ENCODE measurements around the gene MGA.

MGA gene

GRCh38 chr15:41630616-41631217 is 29.5 kb upstream of the MGA start:
- H3K14ac ChIP-seq (ENCODE audit: low read length): no peak overlapping the region
- H3K27me3 ChIP-seq (ENCODE audit: control insufficient read depth in 3 of 3, insufficient read depth in 3 of 3, low read depth in 1 of 3, low read length in 3 of 3): no peaks in the 10 kb centered on the region
- H3K9me3 ChIP-seq (replicated peaks in 1 of 2; ENCODE audit: control insufficient read depth in 2 of 2, insufficient read depth in 1 of 2, low read depth in 1 of 2, low read length in 2 of 2): no peaks in the 10 kb centered on the region
- H3K18ac ChIP-seq (ENCODE audit: low read length): no peak overlapping the region
- H2BK15ac ChIP-seq (ENCODE audit: low read length): no peak overlapping the region
- H2AK5ac ChIP-seq (ENCODE audit: low read depth, low read length): no peak overlapping the region
- no peak overlapping the region for H3K23ac ChIP-seq (ENCODE audit: low read depth, low read length, poor library complexity)
- H3K36me3 ChIP-seq (replicated peaks in 1 of 2; ENCODE audit: control insufficient read depth in 2 of 2, insufficient read depth in 2 of 2, low read length in 2 of 2): no peaks in the 10 kb centered on the region
- no peak overlapping the region for H4K8ac ChIP-seq (ENCODE audit: low read depth, low read length)
- no peak overlapping the region for H4K91ac ChIP-seq (ENCODE audit: low read depth, low read length, poor library complexity)
- H2BK5ac ChIP-seq (ENCODE audit: low read length): no peak overlapping the region
- no peak overlapping the region for H3K4me3 ChIP-seq (ENCODE audit: low read length in 2 of 2)
- H3K4ac ChIP-seq (ENCODE audit: low read length): no peak overlapping the region
- no peak overlapping the region for H2BK120ac ChIP-seq (ENCODE audit: low read depth, low read length)
- H3K4me2 ChIP-seq (ENCODE audit: insufficient read depth, low read length, poor library complexity, severe bottlenecking): no peak overlapping the region
- H2BK12ac ChIP-seq (ENCODE audit: low read length): no peak overlapping the region
- DNase-seq (ENCODE audit: low spot score): no peak
- no peaks in the 10 kb centered on the region for H3K79me1 ChIP-seq (ENCODE audit: low read depth, low read length)
- no peak overlapping the region for H2AFZ ChIP-seq (ENCODE audit: low read length)
- peaks cover 0 to 9% of the 10 kb centered on the region in 2 donors for H3K4me1 ChIP-seq (ENCODE audit: control insufficient read depth in 2 of 2, insufficient read depth in 1 of 2, low read depth in 1 of 2, low read length in 2 of 2)
- no peak overlapping the region for H3K9ac ChIP-seq (ENCODE audit: low read depth, low read length, poor library complexity)
- H3K27ac ChIP-seq (replicated peaks; ENCODE audit: low read length): no peak overlapping the region
- WGBS, 2 donors (ENCODE audit: extremely low coverage in 2 of 2, insufficient read length in 2 of 2, insufficient replicate concordance in 1 of 2): no CpG with 5 or more reads among the region's 3 CpGs

- Histone ChIP-seq H3K4me2 (ENCODE audit: insufficient read depth, low read length, poor library complexity, severe bottlenecking) (no peak overlapping the region), H4K91ac (ENCODE audit: low read depth, low read length, poor library complexity) (no peak overlapping the region), H2AFZ (ENCODE audit: low read length) (no peak overlapping the region)
These were observed 28.2 kb upstream of the MGA start for GRCh38 chr15:41631880-41632470.

GRCh38 chr15:41633609-41634008 is 26.6 kb upstream of the MGA start:
- DNase-seq (ENCODE audit: low spot score): no peak
- no CpG with 5 or more reads among the region's 4 CpGs for WGBS, 2 donors (ENCODE audit: extremely low coverage in 2 of 2, insufficient read length in 2 of 2, insufficient replicate concordance in 1 of 2)
- no peak overlapping the region for H3K9ac ChIP-seq (ENCODE audit: low read depth, low read length, poor library complexity)

More at GRCh38 chr15:41631880-41632470, 28.2 kb upstream of the MGA start:
- Histone ChIP-seq H3K79me1 (ENCODE audit: low read depth, low read length) (no peaks in the 10 kb centered on the region), H2BK120ac (ENCODE audit: low read depth, low read length) (no peak overlapping the region), H4K8ac (ENCODE audit: low read depth, low read length) (no peak overlapping the region), H3K4ac (ENCODE audit: low read length) (no peak overlapping the region), H3K4me1 (ENCODE audit: control insufficient read depth in 2 of 2, insufficient read depth in 1 of 2, low read depth in 1 of 2, low read length in 2 of 2) (peaks cover 0 to 9% of the 10 kb centered on the region in 2 donors), H2BK5ac (ENCODE audit: low read length) (no peak overlapping the region), H3K14ac (ENCODE audit: low read length) (no peak overlapping the region), H3K9ac (ENCODE audit: low read depth, low read length, poor library complexity) (no peak overlapping the region), H2AK5ac (ENCODE audit: low read depth, low read length) (no peak overlapping the region), H3K9me3 (replicated peaks in 1 of 2; ENCODE audit: control insufficient read depth in 2 of 2, insufficient read depth in 1 of 2, low read depth in 1 of 2, low read length in 2 of 2) (no peaks in the 10 kb centered on the region), H2BK15ac (ENCODE audit: low read length) (no peak overlapping the region), H3K4me3 (ENCODE audit: low read length in 2 of 2) (no peak overlapping the region), H2BK12ac (ENCODE audit: low read length) (no peak overlapping the region), H3K27me3 (ENCODE audit: control insufficient read depth in 3 of 3, insufficient read depth in 3 of 3, low read depth in 1 of 3, low read length in 3 of 3) (no peaks in the 10 kb centered on the region), H3K23ac (ENCODE audit: low read depth, low read length, poor library complexity) (no peak overlapping the region), H3K36me3 (replicated peaks in 1 of 2; ENCODE audit: control insufficient read depth in 2 of 2, insufficient read depth in 2 of 2, low read length in 2 of 2) (no peaks in the 10 kb centered on the region), H3K18ac (ENCODE audit: low read length) (no peak overlapping the region), H3K27ac (replicated peaks; ENCODE audit: low read length) (no peak overlapping the region)
- DNase-seq (ENCODE audit: low spot score): no peak
- no CpG with 5 or more reads among the region's 3 CpGs for WGBS, 2 donors (ENCODE audit: extremely low coverage in 2 of 2, insufficient read length in 2 of 2, insufficient replicate concordance in 1 of 2)

GRCh38 chr15:41634072-41634626 is 26.1 kb upstream of the MGA start:
- no CpG with 5 or more reads among the region's 1 CpG for WGBS, 2 donors (ENCODE audit: extremely low coverage in 2 of 2, insufficient read length in 2 of 2, insufficient replicate concordance in 1 of 2)
- DNase-seq (ENCODE audit: low spot score): no peak
- H2BK120ac ChIP-seq (ENCODE audit: low read depth, low read length): no peak overlapping the region

More at GRCh38 chr15:41633609-41634008, 26.6 kb upstream of the MGA start:
- H3K23ac ChIP-seq (ENCODE audit: low read depth, low read length, poor library complexity): no peak overlapping the region
- H4K91ac ChIP-seq (ENCODE audit: low read depth, low read length, poor library complexity): no peak overlapping the region
- no peaks in the 10 kb centered on the region for H3K9me3 ChIP-seq (replicated peaks in 1 of 2; ENCODE audit: control insufficient read depth in 2 of 2, insufficient read depth in 1 of 2, low read depth in 1 of 2, low read length in 2 of 2)
- H3K27ac ChIP-seq (replicated peaks; ENCODE audit: low read length): no peak overlapping the region
- H3K4me2 ChIP-seq (ENCODE audit: insufficient read depth, low read length, poor library complexity, severe bottlenecking): no peak overlapping the region
- no peak overlapping the region for H2BK120ac ChIP-seq (ENCODE audit: low read depth, low read length)
- H2AK5ac ChIP-seq (ENCODE audit: low read depth, low read length): no peak overlapping the region
- no peak overlapping the region for H4K8ac ChIP-seq (ENCODE audit: low read depth, low read length)
- H3K18ac ChIP-seq (ENCODE audit: low read length): no peak overlapping the region
- H2AFZ ChIP-seq (ENCODE audit: low read length): no peak overlapping the region
- H2BK5ac ChIP-seq (ENCODE audit: low read length): no peak overlapping the region
- H3K4me3 ChIP-seq (ENCODE audit: low read length in 2 of 2): no peak overlapping the region
- no peak overlapping the region for H3K4ac ChIP-seq (ENCODE audit: low read length)
- H3K14ac ChIP-seq (ENCODE audit: low read length): no peak overlapping the region
- H3K27me3 ChIP-seq (ENCODE audit: control insufficient read depth in 3 of 3, insufficient read depth in 3 of 3, low read depth in 1 of 3, low read length in 3 of 3): no peaks in the 10 kb centered on the region
- H3K79me1 ChIP-seq (ENCODE audit: low read depth, low read length): no peaks in the 10 kb centered on the region
- no peak overlapping the region for H2BK12ac ChIP-seq (ENCODE audit: low read length)
- H3K4me1 ChIP-seq (ENCODE audit: control insufficient read depth in 2 of 2, insufficient read depth in 1 of 2, low read depth in 1 of 2, low read length in 2 of 2): peaks cover 0 to 9% of the 10 kb centered on the region in 2 donors
- no peak overlapping the region for H2BK15ac ChIP-seq (ENCODE audit: low read length)
- H3K36me3 ChIP-seq (replicated peaks in 1 of 2; ENCODE audit: control insufficient read depth in 2 of 2, insufficient read depth in 2 of 2, low read length in 2 of 2): no peaks in the 10 kb centered on the region

More at GRCh38 chr15:41634072-41634626, 26.1 kb upstream of the MGA start:
- no peak overlapping the region for H3K4me2 ChIP-seq (ENCODE audit: insufficient read depth, low read length, poor library complexity, severe bottlenecking)
- peaks cover 0 to 9% of the 10 kb centered on the region in 2 donors for H3K4me1 ChIP-seq (ENCODE audit: control insufficient read depth in 2 of 2, insufficient read depth in 1 of 2, low read depth in 1 of 2, low read length in 2 of 2)
- no peak overlapping the region for H3K18ac ChIP-seq (ENCODE audit: low read length)
- no peak overlapping the region for H3K14ac ChIP-seq (ENCODE audit: low read length)
- H3K9ac ChIP-seq (ENCODE audit: low read depth, low read length, poor library complexity): no peak overlapping the region
- no peak overlapping the region for H2BK5ac ChIP-seq (ENCODE audit: low read length)
- H3K4ac ChIP-seq (ENCODE audit: low read length): no peak overlapping the region
- no peak overlapping the region for H2AK5ac ChIP-seq (ENCODE audit: low read depth, low read length)
- H3K9me3 ChIP-seq (replicated peaks in 1 of 2; ENCODE audit: control insufficient read depth in 2 of 2, insufficient read depth in 1 of 2, low read depth in 1 of 2, low read length in 2 of 2): no peaks in the 10 kb centered on the region
- no peak overlapping the region for H2BK12ac ChIP-seq (ENCODE audit: low read length)
- H4K91ac ChIP-seq (ENCODE audit: low read depth, low read length, poor library complexity): no peak overlapping the region
- no peak overlapping the region for H4K8ac ChIP-seq (ENCODE audit: low read depth, low read length)
- H2AFZ ChIP-seq (ENCODE audit: low read length): no peak overlapping the region
- H3K23ac ChIP-seq (ENCODE audit: low read depth, low read length, poor library complexity): no peak overlapping the region
- no peaks in the 10 kb centered on the region for H3K79me1 ChIP-seq (ENCODE audit: low read depth, low read length)
- H3K36me3 ChIP-seq (replicated peaks in 1 of 2; ENCODE audit: control insufficient read depth in 2 of 2, insufficient read depth in 2 of 2, low read length in 2 of 2): no peaks in the 10 kb centered on the region
- H2BK15ac ChIP-seq (ENCODE audit: low read length): no peak overlapping the region
- H3K4me3 ChIP-seq (ENCODE audit: low read length in 2 of 2): no peak overlapping the region
- H3K27me3 ChIP-seq (ENCODE audit: control insufficient read depth in 3 of 3, insufficient read depth in 3 of 3, low read depth in 1 of 3, low read length in 3 of 3): no peaks in the 10 kb centered on the region
- no peak overlapping the region for H3K27ac ChIP-seq (replicated peaks; ENCODE audit: low read length)

Data from neuronal stem cell (in vitro differentiated cells).